GM21619 (cell line): Measurements from ENCODE around the gene AKT3.
A peak's percentile ranks its signal among the peaks of the same experiment; 100 is the strongest.
"Not testable (repeated sequence)": the region's sequence is repeated elsewhere in the genome, so short reads cannot be mapped to it uniquely, and the experiment has no call there.

Experiments used
- ATAC-seq: cut with Tn5 transposase; IDR thresholded peaks from one replicate; pipeline ENCODE4 v1.9.1; 2021; ENCODE audit not compliant: unreplicated experiment

AKT3 gene

DNA sequence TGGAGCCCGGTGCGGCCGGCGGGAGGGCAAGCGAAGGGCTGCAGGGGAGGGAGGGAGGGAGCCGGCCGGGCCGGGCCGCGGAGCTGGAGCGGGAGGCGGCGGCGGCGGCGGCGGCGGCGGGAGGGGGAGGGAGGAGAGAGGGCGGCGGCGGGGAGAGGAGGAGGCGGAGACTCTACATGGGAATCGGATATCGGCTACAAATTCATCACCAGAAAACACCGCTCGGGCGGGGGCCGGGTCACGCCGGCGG, at the start of gene AKT3:
AKT3 (minus strand) TSS at position 42 of the 250 bp plus-strand sequence. CDS start 7,073 bp downstream, outside the sequence.
- peak; percentile 58 for ATAC-seq

DNA sequence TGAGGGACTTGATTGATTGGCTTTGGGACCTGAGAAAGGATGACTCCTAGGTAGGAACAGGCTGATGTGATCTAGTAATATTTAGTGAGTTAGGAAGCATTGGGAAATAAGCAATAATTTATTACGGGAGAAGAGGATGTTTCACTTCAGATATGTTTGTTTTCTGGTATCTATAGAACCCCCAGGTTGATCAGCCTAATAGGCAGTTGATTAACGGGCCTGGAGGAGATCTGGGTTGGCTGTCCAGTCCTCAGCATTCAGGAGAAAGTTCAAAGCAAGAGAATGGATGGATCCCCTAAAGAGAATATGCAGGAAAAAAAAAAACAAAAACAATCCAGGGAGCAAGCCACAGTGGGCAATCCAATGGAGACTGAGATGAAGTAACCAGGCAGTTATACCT, 48.2 kb upstream of the AKT3 start:
- no peak for ATAC-seq

DNA sequence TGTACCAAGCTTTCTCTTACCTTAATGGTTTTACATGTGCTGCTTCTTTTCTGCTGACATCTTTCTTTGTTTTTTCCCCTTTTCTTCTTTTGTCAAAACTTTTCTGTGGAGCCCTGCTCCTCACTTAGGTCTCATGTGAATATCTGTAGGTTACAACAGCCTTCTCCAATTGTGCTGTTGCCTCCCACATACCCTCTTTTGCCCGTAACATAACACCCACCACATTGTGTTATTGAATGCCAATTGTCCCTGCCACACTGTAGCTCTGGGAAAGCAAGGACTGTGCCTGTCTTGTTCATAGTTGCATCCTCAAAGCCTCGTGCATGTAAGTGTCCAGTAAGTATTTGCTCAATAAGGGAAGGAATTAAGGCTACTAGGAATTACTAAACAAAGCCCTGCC, 46.3 kb upstream of the AKT3 start:
- no peak for ATAC-seq

DNA sequence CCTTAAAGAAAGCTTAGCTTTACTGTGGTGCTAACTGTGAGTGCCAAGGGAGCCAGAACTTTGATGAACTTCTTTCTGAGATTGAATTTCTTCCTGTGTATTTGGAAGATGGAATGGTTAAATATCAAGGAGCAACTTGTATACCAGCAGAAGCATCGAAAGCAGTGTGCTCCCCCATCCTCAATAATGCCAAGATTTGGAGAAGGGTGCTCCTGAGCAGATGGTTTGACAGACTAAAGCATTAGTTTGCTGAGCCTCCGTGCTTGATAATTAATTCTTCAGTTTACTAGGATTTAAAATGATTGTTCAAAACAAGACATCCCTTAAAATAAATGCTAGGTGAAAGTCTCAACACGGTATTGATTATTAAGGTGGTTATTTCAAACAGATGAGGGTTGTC, 42.4 kb upstream of the AKT3 start:
- ATAC-seq, result no peak

DNA sequence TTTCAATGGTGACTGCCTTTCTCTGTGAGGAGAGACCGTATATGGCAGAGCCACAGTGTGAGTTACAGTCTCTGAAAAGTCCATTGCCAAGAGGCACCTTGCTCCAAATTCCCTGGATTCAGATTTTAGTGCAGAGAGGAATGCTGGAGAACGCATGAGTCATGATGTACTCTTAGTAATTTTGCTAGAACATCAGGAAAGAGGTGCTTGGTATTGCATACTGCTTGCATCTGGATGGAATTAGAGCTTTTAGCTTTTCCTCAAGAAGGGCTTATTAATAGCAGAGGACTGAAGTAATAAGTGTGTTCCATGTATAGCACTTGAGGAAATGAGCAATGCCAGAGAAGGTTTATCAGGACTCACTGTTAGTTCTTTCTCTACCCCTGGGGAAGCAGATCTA, 40.5 kb upstream of the AKT3 start:
- ATAC-seq, result no peak

DNA sequence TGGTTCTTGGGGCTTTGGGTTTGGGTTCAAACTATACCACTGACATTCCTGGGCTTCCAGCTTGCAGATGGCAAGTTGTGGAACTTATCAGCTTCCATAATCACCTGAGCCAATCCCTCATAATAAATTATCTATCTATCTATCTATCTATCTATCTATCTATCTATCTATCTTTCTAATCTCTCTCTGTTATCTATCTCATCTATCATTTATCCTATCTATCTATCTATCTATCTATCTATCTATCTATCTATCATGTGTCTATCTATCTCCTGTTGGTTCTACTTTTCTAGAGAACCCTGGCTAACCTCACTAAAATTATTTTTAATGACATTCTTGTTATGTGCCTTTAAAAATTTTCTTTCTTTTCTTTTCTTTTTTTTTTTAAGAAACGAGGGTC, 35.8 kb upstream of the AKT3 start:
- no peak for ATAC-seq

DNA sequence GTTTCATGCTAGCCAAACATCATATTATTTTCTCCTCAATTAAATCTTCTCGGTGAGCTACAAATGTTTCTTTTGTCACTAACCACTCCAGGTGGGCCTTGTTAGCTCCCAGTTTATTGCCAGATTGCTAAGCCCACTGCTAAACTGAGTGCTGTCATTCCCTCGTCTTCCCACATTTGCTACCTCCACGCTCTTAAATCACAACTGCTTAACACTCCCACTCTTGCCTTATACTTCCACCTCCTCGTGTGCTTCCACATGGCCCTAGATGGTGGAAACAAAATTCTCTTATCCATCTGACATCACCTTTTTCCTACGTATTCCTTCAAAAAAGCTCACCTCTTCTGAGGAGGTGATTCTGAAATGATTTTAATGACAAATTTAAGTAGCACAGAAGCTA, 34.6 kb upstream of the AKT3 start:
- no peak for ATAC-seq

DNA sequence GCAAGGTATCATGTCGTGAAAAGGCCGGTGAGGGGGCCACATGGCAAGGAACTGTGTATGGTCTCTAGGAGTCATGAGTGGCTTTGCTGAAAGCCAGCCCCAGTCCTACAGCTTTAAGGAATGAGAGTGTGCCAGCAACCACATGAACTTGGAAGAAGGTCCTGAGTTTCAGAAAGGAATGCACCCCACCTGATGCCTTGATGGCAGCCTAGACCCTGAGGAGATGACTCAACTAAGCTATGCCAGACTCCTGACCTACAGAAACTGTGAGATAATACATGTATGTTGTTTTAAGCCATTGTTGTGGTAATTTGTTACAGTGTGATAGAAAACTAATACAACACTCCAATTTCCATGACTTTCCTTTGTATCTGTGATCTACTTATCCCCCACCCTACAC, 33.5 kb upstream of the AKT3 start:
- no peak for ATAC-seq

DNA sequence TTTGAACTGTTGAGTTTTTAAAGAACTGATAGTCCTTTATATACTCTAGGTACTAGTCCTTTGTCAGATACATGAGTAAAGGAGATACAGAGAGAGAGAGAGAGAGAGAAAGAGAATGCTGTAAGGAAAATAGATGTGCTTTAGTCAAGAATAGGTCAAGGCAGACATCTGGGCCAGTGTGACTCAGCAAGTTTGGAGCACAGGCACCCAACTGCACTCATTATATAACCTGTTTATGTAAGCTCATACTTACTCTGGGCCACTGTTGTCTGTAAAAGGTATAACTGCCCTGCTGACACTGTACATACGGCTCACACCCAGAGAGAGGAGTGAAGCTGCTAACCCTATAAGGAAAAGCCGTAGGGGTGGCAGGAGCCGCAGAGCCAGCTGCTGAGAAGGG, 32.2 kb upstream of the AKT3 start:
- no peak for ATAC-seq

DNA sequence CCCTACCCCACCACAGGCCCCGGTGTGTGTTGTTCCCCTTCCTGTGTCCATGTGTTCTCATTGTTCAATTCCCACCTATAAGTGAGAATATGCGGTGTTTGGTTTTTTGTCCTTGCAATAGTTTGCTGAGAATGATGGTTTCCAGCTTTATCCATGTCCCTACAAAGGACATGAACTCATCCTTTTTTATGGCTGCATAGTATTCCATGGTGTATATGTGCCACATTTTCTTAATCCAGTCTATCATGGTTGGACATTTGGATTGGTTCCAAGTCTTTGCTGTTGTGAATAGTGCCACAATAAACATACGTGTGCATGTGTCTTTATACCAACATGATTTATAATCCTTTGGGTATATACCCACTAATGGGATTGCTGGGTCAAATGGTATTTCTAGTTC, 27.0 kb upstream of the AKT3 start:
- not testable (repeated sequence) for ATAC-seq

DNA sequence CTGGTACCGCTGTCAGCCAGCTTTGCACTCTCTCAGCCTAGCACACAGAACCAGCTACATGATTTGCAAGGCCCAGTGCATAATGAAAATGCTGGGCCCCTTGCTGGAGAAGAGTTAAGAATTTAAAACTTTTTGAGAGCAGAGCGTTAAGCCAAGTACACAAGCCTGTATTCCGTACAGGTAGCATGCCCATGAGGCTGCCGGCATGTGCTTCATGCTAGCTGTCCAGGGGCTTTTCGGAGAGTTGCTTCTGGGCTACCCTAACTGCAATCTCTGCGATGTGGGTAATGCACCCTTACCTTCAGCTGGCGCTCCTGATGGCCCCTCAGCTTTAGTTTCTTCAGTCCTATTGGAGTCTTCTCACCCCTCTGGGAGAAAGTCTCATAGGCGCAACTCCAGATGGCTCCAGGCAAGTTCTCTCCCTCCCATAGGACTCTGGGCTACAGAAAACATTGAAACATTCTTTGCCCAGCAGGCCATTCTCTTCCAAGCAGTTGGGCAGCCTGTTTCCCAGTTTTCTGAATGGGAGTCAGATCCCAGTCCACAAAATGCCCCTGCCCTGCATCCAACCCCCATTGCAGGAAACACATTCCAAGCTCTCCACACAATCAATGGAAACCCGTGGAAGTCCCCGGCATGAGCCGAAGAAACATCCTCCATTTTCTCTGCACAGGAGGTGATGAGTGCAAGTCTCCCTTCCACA, 5.7 kb upstream of the AKT3 start:
- ATAC-seq, result no peak

DNA sequence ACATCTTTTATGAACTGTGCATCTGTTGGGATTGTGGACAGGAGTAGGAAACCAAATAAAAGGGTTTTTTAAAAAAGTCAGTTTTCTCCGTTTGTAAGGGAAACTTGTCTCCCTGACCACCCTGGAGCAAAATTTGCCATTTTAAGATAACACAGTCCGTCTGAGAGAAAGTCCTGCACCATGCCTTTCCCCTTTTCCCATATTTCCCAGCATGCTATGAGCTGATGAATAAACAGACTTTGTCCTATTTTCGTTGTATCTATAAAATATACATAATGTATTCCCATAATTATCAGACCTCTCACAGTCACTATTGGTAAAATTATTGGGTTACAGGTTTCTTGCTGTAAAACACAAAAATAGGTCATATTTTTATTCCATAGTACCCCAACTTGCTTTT, 1.7 kb upstream of the AKT3 start:
- no peak for ATAC-seq

DNA sequence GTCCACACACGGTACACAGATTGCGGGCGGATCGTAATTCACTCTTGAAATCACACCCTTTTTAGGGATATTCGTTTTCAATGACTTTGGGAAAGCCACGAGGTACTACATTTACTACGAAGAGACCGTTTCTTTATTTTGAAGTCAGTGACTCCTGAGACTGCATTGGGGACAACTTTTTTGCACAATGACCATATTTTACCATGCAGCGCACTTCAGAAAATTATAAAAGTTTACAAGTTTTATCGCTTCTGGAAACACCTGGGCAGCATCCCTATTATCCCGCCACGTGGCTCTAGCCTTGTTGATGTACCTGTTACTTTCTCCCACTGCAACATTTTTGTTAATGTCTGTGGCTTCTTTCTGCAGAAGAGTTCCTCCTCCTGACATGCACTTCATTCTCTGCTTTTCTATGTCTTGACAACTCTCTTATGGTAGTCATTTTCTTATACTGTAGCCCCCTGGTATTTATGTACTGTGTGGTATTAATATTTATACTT, 1.3 kb upstream of the AKT3 start:
- no peak for ATAC-seq

DNA sequence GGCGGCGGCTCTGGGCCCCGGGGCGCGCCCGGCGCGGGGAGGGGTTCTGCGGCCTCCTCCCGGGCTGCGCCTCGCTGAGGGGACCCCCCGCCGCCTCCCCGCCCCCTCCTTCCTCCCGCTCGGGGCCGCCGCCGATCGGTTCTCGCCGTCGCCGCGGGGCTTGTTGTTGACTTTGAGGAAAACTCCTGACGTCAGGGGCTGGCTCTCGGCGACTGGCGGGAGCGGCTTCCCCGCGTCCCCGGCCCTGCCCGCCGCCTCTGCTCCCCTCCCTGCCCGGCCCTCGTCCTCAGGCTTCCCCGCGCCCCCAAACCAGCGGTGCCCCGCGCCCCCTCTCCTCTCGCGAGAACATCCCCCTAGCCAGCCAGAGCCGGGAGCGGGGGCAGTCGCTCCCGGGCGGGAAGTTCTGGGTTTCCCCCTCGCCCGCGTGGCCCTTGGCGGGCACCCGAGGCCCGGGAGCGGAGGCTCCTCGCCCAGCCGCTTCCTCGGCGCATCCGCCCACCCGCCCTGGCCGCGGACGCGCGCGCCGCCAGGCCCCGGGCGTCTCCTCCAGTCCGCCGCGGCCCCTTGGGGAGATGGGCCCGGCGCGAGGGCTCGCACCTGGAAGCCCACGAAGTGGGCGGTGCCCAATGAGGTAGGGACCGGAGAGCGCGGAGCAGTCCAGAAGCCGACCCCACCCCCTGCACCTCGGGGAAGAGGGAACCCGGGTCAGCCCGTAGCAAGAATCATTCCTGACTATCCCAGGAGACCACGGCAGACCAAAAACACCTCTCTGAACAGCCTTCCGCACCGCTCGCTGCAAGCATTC, 611 bp upstream of the AKT3 start:
- ATAC-seq, result peak; percentile 43

DNA sequence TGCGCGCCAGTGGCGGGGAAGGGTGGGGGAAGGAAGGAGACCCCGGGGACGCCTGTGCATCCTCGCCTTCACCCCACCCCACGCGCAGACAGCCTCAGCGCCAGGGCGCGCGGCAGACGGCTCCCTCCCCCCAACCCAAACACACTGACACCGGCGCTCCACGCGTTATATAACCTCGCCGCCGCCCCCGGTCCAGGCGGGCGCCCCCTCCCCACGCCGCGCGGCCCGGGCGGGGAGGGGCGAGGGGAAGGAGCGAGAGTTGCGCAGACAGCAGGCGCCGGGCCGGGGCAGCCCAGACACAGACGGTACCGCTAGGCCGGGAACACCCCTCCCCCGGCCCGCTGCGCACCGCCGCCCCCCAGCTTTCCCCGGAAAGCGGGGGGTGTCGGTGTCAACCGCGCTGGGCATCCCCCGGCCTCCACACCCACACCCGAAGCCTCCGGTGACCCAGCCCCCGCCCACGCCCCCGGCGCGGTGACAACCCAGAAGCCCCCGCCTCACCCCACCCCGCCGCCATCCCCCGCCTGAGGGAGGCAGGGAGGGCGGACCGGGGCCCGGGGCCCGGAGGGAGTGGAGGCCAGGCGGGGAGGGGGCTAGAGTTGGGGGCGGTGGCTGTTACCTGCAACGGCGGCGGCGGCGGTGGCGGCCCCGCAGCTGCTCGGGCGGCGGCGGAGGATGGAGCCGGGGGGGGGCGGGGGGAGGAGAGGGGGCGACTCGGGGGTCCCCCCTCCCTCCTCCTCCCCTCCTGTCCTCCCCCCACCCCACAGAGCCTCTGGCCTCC, 432 bp downstream of the AKT3 start:
- ATAC-seq, result peak; percentile 19

DNA sequence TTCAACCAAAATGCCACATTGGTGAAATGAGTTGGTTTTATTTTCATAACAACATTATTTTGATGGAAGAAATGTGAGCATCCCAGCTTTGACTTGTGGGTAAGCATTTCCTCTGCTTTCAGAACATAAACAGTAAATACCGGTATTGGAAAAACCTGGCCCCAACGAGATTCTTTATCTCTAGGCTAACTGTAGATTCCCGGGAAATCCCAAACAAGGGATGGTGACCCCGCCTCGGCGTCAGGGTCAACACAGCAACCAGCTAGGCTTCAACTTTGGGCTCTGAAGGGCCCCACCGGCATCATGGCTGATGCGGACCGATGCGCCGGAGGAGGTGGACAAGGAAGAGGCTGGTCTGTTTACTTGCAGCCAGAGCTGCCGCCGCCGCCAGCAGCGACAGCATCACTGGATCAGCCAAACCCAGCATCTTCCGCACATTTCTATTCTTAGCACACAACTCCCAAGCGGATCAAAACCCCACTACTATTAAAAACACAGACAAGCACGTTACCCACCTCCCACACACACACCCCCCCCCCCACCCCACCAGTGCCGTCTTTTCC, 1.1 kb downstream of the AKT3 start:
- peak; percentile 16 for ATAC-seq

DNA sequence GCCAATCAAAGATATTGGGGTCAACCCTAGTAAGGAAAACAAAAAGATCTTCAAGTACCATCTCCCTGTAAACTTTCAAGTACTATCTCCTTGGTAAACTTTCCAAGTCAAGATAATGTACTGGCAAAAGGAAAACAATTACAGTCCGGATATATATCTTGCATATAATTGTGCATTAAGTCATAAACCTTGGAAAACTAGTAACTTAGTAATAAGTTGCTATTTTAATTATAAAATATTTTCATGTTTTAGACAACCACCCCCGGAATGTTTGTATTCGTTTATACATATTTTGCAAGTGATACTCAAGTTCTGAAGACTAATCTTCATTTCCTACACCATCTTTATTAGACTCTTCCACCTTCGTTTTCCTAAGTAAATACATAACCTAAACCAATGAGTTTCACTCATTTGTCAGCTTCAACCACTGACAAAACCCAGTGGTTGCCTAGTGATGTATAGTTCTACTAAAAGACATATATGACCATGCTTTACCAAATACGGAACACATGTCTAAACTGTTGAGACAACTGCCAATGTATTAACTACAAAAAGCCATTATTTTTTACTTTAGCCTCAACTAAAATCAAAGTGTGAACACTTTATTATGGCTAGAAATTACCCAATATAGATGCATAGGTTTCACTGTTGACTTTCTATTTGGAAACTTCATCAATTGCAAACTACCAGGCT, 1.7 kb downstream of the AKT3 start:
- ATAC-seq, result no peak

DNA sequence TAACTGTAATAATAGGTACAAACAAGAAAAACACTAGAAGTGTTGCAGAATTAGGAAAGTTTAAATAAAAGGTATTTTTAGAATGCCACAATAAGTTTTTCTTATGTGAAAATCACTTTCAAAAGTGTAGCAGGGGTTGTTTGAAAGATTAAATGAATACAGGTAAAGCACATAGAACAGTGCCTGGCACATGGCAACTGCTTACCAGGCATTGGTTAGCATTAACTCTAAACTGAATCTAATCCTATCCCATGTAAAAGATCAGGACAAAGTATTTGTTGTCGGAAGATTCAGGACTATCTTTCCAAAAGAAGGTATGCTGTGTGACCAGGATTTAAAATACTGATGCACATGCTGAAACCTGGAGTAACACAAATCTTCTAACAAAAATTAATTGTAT, 3.3 kb downstream of the AKT3 start:
- ATAC-seq, result no peak

DNA sequence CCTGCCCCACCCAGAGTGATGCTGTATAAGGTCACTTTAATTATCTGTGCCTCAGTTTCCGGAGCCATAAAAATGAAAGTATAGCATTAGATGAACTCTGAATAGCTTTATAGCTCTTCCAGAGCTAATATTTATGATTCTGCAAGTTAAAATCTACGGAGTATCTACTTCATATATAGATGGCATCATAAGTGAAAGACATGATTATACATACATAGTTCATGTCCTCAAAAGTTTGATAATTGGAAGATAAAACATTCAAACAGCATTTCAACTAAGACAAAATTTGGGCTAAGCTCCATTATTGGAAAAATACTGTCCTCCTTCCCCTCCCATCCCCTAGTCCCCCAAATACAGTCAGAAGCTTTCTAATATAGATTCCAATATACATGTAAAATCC, 4.2 kb downstream of the AKT3 start:
- no peak for ATAC-seq

DNA sequence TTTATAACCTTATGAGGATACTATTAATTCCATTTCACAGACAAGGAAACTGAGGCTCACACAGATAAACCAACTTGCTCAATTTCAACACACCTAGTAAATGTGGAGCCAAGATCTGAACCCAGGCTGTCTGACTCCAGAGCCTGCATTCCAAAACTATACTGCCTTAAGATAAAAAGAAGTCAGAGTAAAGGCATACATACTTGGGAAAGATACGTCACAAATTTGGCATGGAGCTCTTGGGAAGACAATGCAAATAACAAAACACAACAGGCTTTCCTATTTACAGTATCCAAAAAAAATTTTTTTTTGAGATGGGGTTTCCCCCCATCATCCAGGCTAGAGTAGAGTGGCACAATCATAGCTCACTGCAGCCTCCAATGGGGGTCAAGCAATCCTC, 5.9 kb downstream of the AKT3 start:
- ATAC-seq, result no peak

DNA sequence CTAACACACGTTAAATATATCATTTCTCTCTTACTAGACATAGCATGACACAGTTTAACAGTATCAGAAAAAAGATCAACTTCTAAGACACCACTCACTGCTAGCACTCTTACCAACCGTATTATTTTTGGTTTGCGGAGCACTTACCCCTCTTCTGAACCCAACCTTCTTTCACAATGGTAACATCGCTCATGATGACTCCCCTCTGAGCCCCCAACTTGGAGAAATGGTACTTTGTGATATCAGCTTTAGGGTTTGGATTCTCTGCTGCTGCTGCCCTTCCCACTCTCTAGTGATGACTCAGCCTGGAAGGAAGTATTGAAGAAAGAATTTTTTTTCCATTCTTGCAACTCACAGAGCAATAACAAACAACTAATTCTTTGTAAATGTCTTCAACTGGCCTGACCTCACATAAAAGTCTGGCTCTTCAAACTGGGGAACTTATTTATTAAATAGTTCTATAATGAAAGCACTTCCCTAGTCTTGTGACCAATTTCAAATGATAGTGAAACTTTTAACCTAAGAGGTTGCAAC, 7.0 kb downstream of the AKT3 start:
- no peak for ATAC-seq
